WTC11 (cell line): ENCODE data around the gene CRIP1. TPM values are rescaled to one million over a fixed set of nuclear protein-coding genes. Genes with fewer than 3 reads are reported as not detected.

Experiments used
- ATAC-seq: fragments of 200-7000 bp; cut with Tn5 transposase; 2 replicates; pipeline ENCODE4 v1.10.0; 2021; ENCODE audit warnings: mild to moderate bottlenecking, moderate library complexity
- CTCF ChIA-PET: fragments of 300-600 bp; sonication (Branson Sonifier 250); formaldehyde crosslinking; loops from one replicate; lab custom pipeline; 2021; ENCODE audit warnings: antibody characterized with exemption; lab: Charles Lee
- POLR2A ChIA-PET: fragments of 350-600 bp; sonication (Branson Sonifier 250); formaldehyde crosslinking; loops from one replicate; lab custom pipeline; 2021; ENCODE audit warnings: antibody characterized with exemption; lab: Charles Lee
- DNase-seq: peaks from one replicate; pipeline ENCODE4 v3.0.0; 2021; ENCODE audit warnings: low spot score
- H3K27ac Mint-ChIP-seq: 2 replicates; pipeline ENCODE4 v1.8.0; 2021; ENCODE audit warnings: mixed read lengths
- H3K27me3 Mint-ChIP-seq: 2 replicates; pipeline ENCODE4 v1.8.0; 2021; ENCODE audit warnings: low read depth, mild to moderate bottlenecking, moderate library complexity, mixed read lengths
- H3K36me3 Mint-ChIP-seq: 2 replicates; pipeline ENCODE4 v1.8.0; 2021; ENCODE audit warnings: mixed read lengths
- H3K4me1 Mint-ChIP-seq: 2 replicates; pipeline ENCODE4 v1.8.0; 2022; ENCODE audit warnings: mixed read lengths
- H3K4me3 Mint-ChIP-seq: 2 replicates; pipeline ENCODE4 v1.8.0; 2021; ENCODE audit warnings: mild to moderate bottlenecking, moderate library complexity, mixed read lengths
- H3K9me3 Mint-ChIP-seq: 2 replicates; pipeline ENCODE4 v1.8.0; 2021; ENCODE audit warnings: mixed read lengths
- CTCF ChIP-seq: fragments of 200-600 bp; IDR thresholded peaks from 2 replicates; pipeline ENCODE4 v1.8.0; 2022; ENCODE audit warnings: antibody characterized with exemption
- E2F5 ChIP-seq: sonication (generic); formaldehyde crosslinking; IDR thresholded peaks from 2 replicates; pipeline ENCODE4 v1.8.1; 2022; ENCODE audit warnings: mild to moderate bottlenecking, moderate library complexity, missing genetic modification reagents
- ESRRA ChIP-seq: sonication (generic); formaldehyde crosslinking; IDR thresholded peaks from 2 replicates; pipeline ENCODE4 v1.8.1; 2022; ENCODE audit warnings: mild to moderate bottlenecking, missing genetic modification reagents, borderline replicate concordance
- FOXJ3 ChIP-seq: sonication (generic); formaldehyde crosslinking; IDR thresholded peaks from 2 replicates; pipeline ENCODE4 v1.9.0; 2021; ENCODE audit warnings: missing genetic modification reagents, mild to moderate bottlenecking, borderline replicate concordance
- GRHL2 ChIP-seq: fragments of 250-450 bp; sonication (Bioruptor Pico); IDR thresholded peaks from 2 replicates; pipeline ENCODE4 v1.8.0; 2022; ENCODE audit warnings: mild to moderate bottlenecking, moderate library complexity; ENCODE audit not compliant: insufficient replicate concordance, severe bottlenecking
- JUN ChIP-seq: sonication (generic); formaldehyde crosslinking; IDR thresholded peaks from 2 replicates; pipeline ENCODE4 v1.8.0; 2023; ENCODE audit warnings: mild to moderate bottlenecking, missing genetic modification reagents
- PRDM15 ChIP-seq: sonication (generic); formaldehyde crosslinking; IDR thresholded peaks from 2 replicates; pipeline ENCODE4 v1.8.0; 2022; ENCODE audit warnings: missing genetic modification reagents
- PRRX2 ChIP-seq: fragments of 250-450 bp; sonication (Bioruptor Pico); IDR thresholded peaks from 2 replicates; pipeline ENCODE4 v1.8.0; 2021; ENCODE audit warnings: mild to moderate bottlenecking
- SMAD3 ChIP-seq: sonication (generic); formaldehyde crosslinking; IDR thresholded peaks from 2 replicates; pipeline ENCODE4 v1.8.0; 2022; ENCODE audit warnings: missing genetic modification reagents, mild to moderate bottlenecking, borderline replicate concordance
- TEAD4 ChIP-seq: sonication (generic); formaldehyde crosslinking; IDR thresholded peaks from 2 replicates; pipeline ENCODE4 v1.8.0; 2022; ENCODE audit warnings: mild to moderate bottlenecking, missing genetic modification reagents
- TP53 ChIP-seq: sonication (generic); formaldehyde crosslinking; IDR thresholded peaks from 2 replicates; pipeline ENCODE4 v1.8.1; 2023; ENCODE audit warnings: mild to moderate bottlenecking, missing genetic modification reagents
- USF1 ChIP-seq: sonication (generic); formaldehyde crosslinking; IDR thresholded peaks from 2 replicates; pipeline ENCODE4 v1.8.0; 2022; ENCODE audit warnings: mild to moderate bottlenecking, missing genetic modification reagents
- ZNF425 ChIP-seq: fragments of 250-450 bp; sonication (Bioruptor Pico); conservative IDR thresholded peaks from 2 replicates; pipeline ENCODE4 v1.9.0; 2021; ENCODE audit warnings: mild to moderate bottlenecking
- ZNF512 ChIP-seq: sonication (generic); formaldehyde crosslinking; IDR thresholded peaks from 2 replicates; pipeline ENCODE4 v1.8.1; 2022; ENCODE audit warnings: missing genetic modification reagents, borderline replicate concordance
- total RNA-seq: library from RNA; stranded (reverse); gene quantifications from 3 replicates; pipeline ENCODE4 v1.2.3, GENCODE V29; 2021

The CRIP1 gene
- total RNA-seq, 1 experiment from 2014 or later, result 9.0 TPM

- no peaks in the 10 kb centered on the region for H3K4me1 Mint-ChIP-seq
- no peak for DNase-seq
- H3K9me3 Mint-ChIP-seq, result no peaks in the 10 kb centered on the region
- TF ChIP-seq JUN (CRISPR knock-in tag) (no peak), PRRX2 (no peak), GRHL2 (CRISPR knock-in tag) (no peak), E2F5 (no peak), TEAD4 (CRISPR knock-in tag) (no peak), CTCF (no peak), SMAD3 (CRISPR knock-in tag) (no peak), ESRRA (no peak), FOXJ3 (CRISPR knock-in tag) (no peak), PRDM15 (CRISPR knock-in tag) (no peak), USF1 (no peak), TP53 (CRISPR knock-in tag) (no peak), ZNF512 (no peak), ZNF425 (CRISPR knock-in tag) (no peak)
- TF ChIP-seq, all 79 proteins: peak for 0
- ATAC-seq, result no peak
- ChIA-PET CTCF (interaction anchor here (1.3 to 2.0 kb wide), 2 partner anchors 24 to 76 kb away, joined by 3 to 13 read pairs; no protein-coding TSS in a partner anchor), POLR2A (no interaction called here)
- H3K27ac Mint-ChIP-seq, result peak overlapping the region; percentile 72; the same call in 1 of the 2 replicates
- peaks cover 22% of the 10 kb centered on the region for H3K36me3 Mint-ChIP-seq
- H3K27me3 Mint-ChIP-seq, result no peaks in the 10 kb centered on the region
- H3K4me3 Mint-ChIP-seq, result no peak overlapping the region
These were observed 39.7 kb upstream of the CRIP1 start for GRCh38 chr14:105446971-105447370.
